Neural progenitor cell (in vitro differentiated cells): ENCODE data around the gene GSTM3. TPM values are rescaled to one million over a fixed set of nuclear protein-coding genes. Genes with fewer than 3 reads are reported as not detected.

Experiments
- DNase-seq: peaks from one replicate; pipeline ENCODE4 v3.0.0-alpha.2; 2016; ENCODE audit warnings: low spot score
- H2AFZ ChIP-seq: fragments of 200-600 bp; sonication (generic); replicated peaks from 2 replicates; pipeline ENCODE4 v1.6.1; 2016; ENCODE audit warnings: antibody characterized with exemption
- H3F3A ChIP-seq: fragments of 200-600 bp; sonication (generic); 2 replicates; pipeline ENCODE4 v1.6.1; 2016; ENCODE audit warnings: antibody characterized with exemption, low read depth
- H3K27ac ChIP-seq: fragments of 200-600 bp; sonication (generic); 2 replicates; pipeline ENCODE4 v1.5.1; 2016; ENCODE audit warnings: mild to moderate bottlenecking
- H3K27me3 ChIP-seq: fragments of 200-600 bp; sonication (generic); 2 replicates; pipeline ENCODE4 v1.6.1; 2016; ENCODE audit warnings: mild to moderate bottlenecking, moderate library complexity
- H3K36me3 ChIP-seq: fragments of 200-600 bp; sonication (generic); 2 replicates; pipeline ENCODE4 v1.5.1; 2016
- H3K4me1 ChIP-seq: fragments of 200-600 bp; sonication (generic); 2 replicates; pipeline ENCODE4 v1.6.1; 2016; ENCODE audit warnings: mixed run types
- H3K4me2 ChIP-seq: fragments of 200-600 bp; sonication (generic); 2 replicates; pipeline ENCODE4 v1.6.1; 2016
- H3K4me3 ChIP-seq: fragments of 200-600 bp; sonication (generic); 2 replicates; pipeline ENCODE4 v1.5.1; 2016
- H3K79me2 ChIP-seq: fragments of 200-600 bp; sonication (generic); 2 replicates; pipeline ENCODE4 v1.6.1; 2016; ENCODE audit warnings: low read depth
- H3K9ac ChIP-seq: fragments of 200-600 bp; sonication (generic); 2 replicates; pipeline ENCODE4 v1.6.1; 2016
- H3K9me3 ChIP-seq: fragments of 200-600 bp; sonication (generic); 2 replicates; pipeline ENCODE4 v1.5.1; 2016; ENCODE audit warnings: low read depth
- H4K20me1 ChIP-seq: fragments of 200-600 bp; sonication (generic); 2 replicates; pipeline ENCODE4 v1.6.1; 2016; ENCODE audit warnings: low read depth
- H3K27ac Mint-ChIP-seq: 3 replicates; pipeline ENCODE4 v1.8.0; 2021; ENCODE audit warnings: mixed read lengths
- H3K27me3 Mint-ChIP-seq: 2 replicates; pipeline ENCODE4 v1.8.0; 2022; ENCODE audit warnings: low read depth, mild to moderate bottlenecking, inconsistent platforms, moderate library complexity, mixed read lengths; ENCODE audit not compliant: insufficient read depth
- H3K36me3 Mint-ChIP-seq: 3 replicates; pipeline ENCODE4 v1.8.0; 2021; ENCODE audit warnings: mixed read lengths
- H3K4me1 Mint-ChIP-seq: 3 replicates; pipeline ENCODE4 v1.8.0; 2021; ENCODE audit warnings: mixed read lengths
- H3K4me3 Mint-ChIP-seq: 3 replicates; pipeline ENCODE4 v1.8.0; 2021; ENCODE audit warnings: mild to moderate bottlenecking, moderate library complexity, mixed read lengths
- H3K9me3 Mint-ChIP-seq: 3 replicates; pipeline ENCODE4 v1.8.0; 2020; ENCODE audit warnings: mixed read lengths
- CTCF ChIP-seq: fragments of 200-600 bp; sonication (generic); IDR thresholded peaks from 2 replicates; pipeline ENCODE4 v1.5.1; 2017; ENCODE audit warnings: antibody characterized with exemption, mild to moderate bottlenecking
- EZH2 ChIP-seq: fragments of 200-600 bp; sonication (generic); IDR thresholded peaks from 2 replicates; pipeline ENCODE4 v1.6.1; 2017; ENCODE audit warnings: antibody characterized with exemption, mild to moderate bottlenecking, moderate library complexity
- EZH2phosphoT487 ChIP-seq: fragments of 200-600 bp; sonication (generic); IDR thresholded peaks from 2 replicates; pipeline ENCODE4 v1.6.1; 2017; ENCODE audit warnings: antibody characterized with exemption
- total RNA-seq: library from RNA; depleted of rRNA; stranded (reverse); fragments of >200 nt; gene quantifications from 2 replicates; pipeline ENCODE4 v1.2.3, GENCODE V29; 2015; ENCODE audit warnings: low replicate concordance

GSTM3 gene
- total RNA-seq, 1 donor from 2014 or later = 12.9 TPM

- no peak overlapping the region for H2AFZ ChIP-seq
- H4K20me1 ChIP-seq = no peaks in the 10 kb centered on the region
- no peaks in the 10 kb centered on the region for H3K9me3 Mint-ChIP-seq
- H3K4me1 Mint-ChIP-seq = peaks cover 23% of the 10 kb centered on the region
- H3K4me3 ChIP-seq = no peak overlapping the region
- no peak overlapping the region for H3K4me3 Mint-ChIP-seq
- H3K4me1 ChIP-seq = no peaks in the 10 kb centered on the region
- peaks cover 7% of the 10 kb centered on the region for H3K27me3 Mint-ChIP-seq
- no peaks in the 10 kb centered on the region for H3K79me2 ChIP-seq
- no peak overlapping the region for H3K4me2 ChIP-seq
- DNase-seq = no peak
- H3K27ac Mint-ChIP-seq = no peak overlapping the region
- H3K27me3 ChIP-seq = no peaks in the 10 kb centered on the region
- H3K27ac ChIP-seq = no peak overlapping the region
- H3K9me3 ChIP-seq = no peaks in the 10 kb centered on the region
- no peak for TF ChIP-seq CTCF
- no peak for TF ChIP-seq EZH2
- no peak for TF ChIP-seq EZH2phosphoT487
- H3F3A ChIP-seq = no peaks in the 10 kb centered on the region
- no peaks in the 10 kb centered on the region for H3K36me3 ChIP-seq
- H3K9ac ChIP-seq = no peak overlapping the region
- no peaks in the 10 kb centered on the region for H3K36me3 Mint-ChIP-seq
Measured at GRCh38 chr1:109724933-109725332, 15.9 kb downstream of the GSTM3 start.

GRCh38 chr1:109722908-109723691, 17.7 kb downstream of the GSTM3 start:
- no peaks in the 10 kb centered on the region for H4K20me1 ChIP-seq
- Mint-ChIP-seq H3K27me3 (peaks cover 7% of the 10 kb centered on the region), H3K4me1 (peaks cover 17% of the 10 kb centered on the region), H3K4me3 (no peak overlapping the region), H3K27ac (no peak overlapping the region), H3K9me3 (no peaks in the 10 kb centered on the region), H3K36me3 (no peaks in the 10 kb centered on the region)
- H3K4me2 ChIP-seq = no peak overlapping the region
- no peak for DNase-seq
- H3K27me3 ChIP-seq = no peaks in the 10 kb centered on the region
- TF ChIP-seq EZH2 (no peak), CTCF (no peak), EZH2phosphoT487 (no peak)
- H3K36me3 ChIP-seq = no peaks in the 10 kb centered on the region
- no peak overlapping the region for H3K27ac ChIP-seq
- no peak overlapping the region for H3K4me3 ChIP-seq
- no peak overlapping the region for H3K9ac ChIP-seq
- H3K9me3 ChIP-seq = no peaks in the 10 kb centered on the region
- H3K79me2 ChIP-seq = no peaks in the 10 kb centered on the region
- H3K4me1 ChIP-seq = no peaks in the 10 kb centered on the region
- no peaks in the 10 kb centered on the region for H3F3A ChIP-seq
- no peak overlapping the region for H2AFZ ChIP-seq

- H3K4me3 ChIP-seq = no peak overlapping the region
- H3K27ac ChIP-seq = no peak overlapping the region
- peaks cover 13% of the 10 kb centered on the region for H3K4me1 Mint-ChIP-seq
- no peak overlapping the region for H3K4me2 ChIP-seq
- H3K36me3 ChIP-seq = no peaks in the 10 kb centered on the region
- DNase-seq = no peak
- no peak overlapping the region for H3K4me3 Mint-ChIP-seq
- H4K20me1 ChIP-seq = no peaks in the 10 kb centered on the region
- H3K9me3 Mint-ChIP-seq = no peaks in the 10 kb centered on the region
- no peak overlapping the region for H3K9ac ChIP-seq
- TF ChIP-seq EZH2 = no peak
- TF ChIP-seq CTCF = no peak
- TF ChIP-seq EZH2phosphoT487 = no peak
- peaks cover 4% of the 10 kb centered on the region for H3K27me3 Mint-ChIP-seq
- no peaks in the 10 kb centered on the region for H3K9me3 ChIP-seq
- no peak overlapping the region for H2AFZ ChIP-seq
- no peaks in the 10 kb centered on the region for H3K27me3 ChIP-seq
- H3K4me1 ChIP-seq = no peaks in the 10 kb centered on the region
- H3K79me2 ChIP-seq = no peaks in the 10 kb centered on the region
- H3K36me3 Mint-ChIP-seq = no peaks in the 10 kb centered on the region
- no peak overlapping the region for H3K27ac Mint-ChIP-seq
- no peaks in the 10 kb centered on the region for H3F3A ChIP-seq
Measured at GRCh38 chr1:109721971-109722370, 18.9 kb downstream of the GSTM3 start.
